Ishikawa (cell line): ENCODE results near the gene ANO9.

Experiments
- CEBPB ChIP-seq: IDR thresholded peaks from 2 replicates; pipeline ENCODE4 v1.6.1; 2012
- CREB1 ChIP-seq: IDR thresholded peaks from 2 replicates; pipeline ENCODE4 v1.6.1; 2012; ENCODE audit warnings: low read depth
- EGR1 ChIP-seq: IDR thresholded peaks from 2 replicates; pipeline ENCODE4 v1.6.1; 2012
- EP300 ChIP-seq: IDR thresholded peaks from 2 replicates; pipeline ENCODE4 v1.6.1; 2012; ENCODE audit warnings: borderline replicate concordance
- FOXM1 ChIP-seq: IDR thresholded peaks from 2 replicates; pipeline ENCODE4 v1.6.1; 2012; ENCODE audit warnings: low read depth, borderline replicate concordance
- NFIC ChIP-seq: IDR thresholded peaks from 2 replicates; pipeline ENCODE4 v1.6.1; 2012
- RAD21 ChIP-seq: IDR thresholded peaks from 2 replicates; pipeline ENCODE4 v1.6.1; 2012; ENCODE audit warnings: low read depth
- TAF1 ChIP-seq: IDR thresholded peaks from 2 replicates; pipeline ENCODE4 v1.6.1; 2012; ENCODE audit warnings: low read depth, mild to moderate bottlenecking
- TCF12 ChIP-seq: IDR thresholded peaks from 2 replicates; pipeline ENCODE4 v1.6.1; 2012; ENCODE audit warnings: low read depth
- TEAD4 ChIP-seq: IDR thresholded peaks from 2 replicates; pipeline ENCODE4 v1.6.1; 2012
- YY1 ChIP-seq: IDR thresholded peaks from 2 replicates; pipeline ENCODE4 v1.6.1; 2012; ENCODE audit warnings: low read depth
- ZBTB7A ChIP-seq: IDR thresholded peaks from 2 replicates; pipeline ENCODE4 v1.6.1; 2012; ENCODE audit warnings: low read depth
- TF ChIP-seq, protein P1 (sequence below): IDR thresholded peaks from 2 replicates; pipeline ENCODE4 v1.6.1; 2012
- TF ChIP-seq, protein P2 (sequence below): IDR thresholded peaks from 2 replicates; pipeline ENCODE4 v1.6.1; 2012; ENCODE audit warnings: low read depth, mild to moderate bottlenecking
- TF ChIP-seq, protein P3 (sequence below): IDR thresholded peaks from 2 replicates; pipeline ENCODE4 v1.6.1; 2012

The ANO9 gene

DNA sequence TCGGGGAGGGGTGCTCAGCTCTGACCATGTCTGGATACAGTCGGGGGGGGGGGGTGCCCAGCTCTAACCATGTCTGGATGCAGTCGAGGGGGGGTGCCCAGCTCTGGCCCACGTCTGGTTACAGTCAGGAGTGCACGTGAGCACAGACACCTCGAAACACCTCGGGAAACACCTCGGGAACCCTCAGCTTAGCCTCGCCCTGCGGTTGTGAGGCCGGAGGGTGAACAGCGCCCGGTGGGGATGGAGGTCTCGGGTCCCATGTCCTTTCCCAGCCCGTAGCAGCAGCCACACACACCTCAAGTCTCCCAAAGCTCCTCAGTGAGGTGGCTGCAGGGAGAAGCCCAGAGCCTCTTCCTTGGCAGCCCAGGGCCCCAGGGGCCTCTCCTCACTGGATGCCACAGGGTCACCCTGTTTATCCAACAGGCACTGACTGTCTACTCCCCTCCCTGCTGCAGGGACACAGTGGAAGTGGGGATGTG lies 29.1 kb downstream of the ANO9 start:
- TF ChIP-seq YY1, result no peak
- TF ChIP-seq EGR1, result no peak
- TF ChIP-seq RAD21, result no peak
- no peak for TF ChIP-seq NFIC
- TF ChIP-seq TAF1, result no peak

DNA sequence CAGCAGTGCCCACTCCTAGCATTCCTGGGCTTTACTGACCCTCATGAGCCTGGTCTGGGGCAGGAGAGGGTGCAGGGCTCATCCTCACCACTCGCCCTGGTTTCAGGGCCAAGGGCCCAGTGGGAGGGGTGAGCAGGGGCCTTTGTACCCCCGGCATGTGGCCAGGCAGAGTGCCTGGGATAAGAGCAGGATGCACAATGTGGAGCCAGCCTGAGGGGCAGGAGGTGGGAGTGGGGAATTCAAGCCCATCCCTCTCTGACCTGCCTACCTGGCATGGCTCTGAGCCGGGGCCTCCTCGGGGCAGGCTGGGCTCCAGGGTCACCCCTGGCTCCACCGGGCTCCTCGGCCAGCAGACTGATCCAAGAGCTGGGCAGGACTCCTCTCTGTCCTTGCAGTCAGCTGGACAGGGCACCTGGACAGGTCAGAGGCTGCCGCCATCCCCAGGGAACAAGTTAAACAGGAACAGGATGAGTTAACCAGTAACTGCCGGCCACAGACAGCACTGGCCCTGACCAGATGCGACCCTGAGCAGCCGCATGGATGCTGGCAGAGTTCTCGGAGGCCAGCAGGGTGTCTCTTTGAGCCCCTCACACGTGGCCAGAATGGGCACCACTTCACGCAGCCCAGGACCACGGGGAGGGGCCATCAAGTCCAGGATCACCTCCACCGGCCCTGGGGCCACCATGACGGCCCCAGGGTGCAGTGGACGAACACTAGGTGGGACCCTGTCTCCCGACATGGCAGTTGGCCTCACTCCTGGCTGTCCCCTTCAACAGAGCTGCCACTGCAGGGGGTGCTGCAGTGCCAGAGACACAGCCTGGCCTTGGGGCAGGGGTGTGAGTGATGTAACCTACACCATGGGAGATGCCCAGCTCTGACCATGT lies 32.0 kb downstream of the ANO9 start:
- TF ChIP-seq EGR1 (no peak), CEBPB (no peak), CREB1 (no peak), RAD21 (no peak), YY1 (no peak), TEAD4 (no peak), TAF1 (no peak), NFIC (no peak)
- TF ChIP-seq, protein P1, sequence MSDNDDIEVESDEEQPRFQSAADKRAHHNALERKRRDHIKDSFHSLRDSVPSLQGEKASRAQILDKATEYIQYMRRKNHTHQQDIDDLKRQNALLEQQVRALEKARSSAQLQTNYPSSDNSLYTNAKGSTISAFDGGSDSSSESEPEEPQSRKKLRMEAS, result no peak
- TF ChIP-seq, protein P2, sequence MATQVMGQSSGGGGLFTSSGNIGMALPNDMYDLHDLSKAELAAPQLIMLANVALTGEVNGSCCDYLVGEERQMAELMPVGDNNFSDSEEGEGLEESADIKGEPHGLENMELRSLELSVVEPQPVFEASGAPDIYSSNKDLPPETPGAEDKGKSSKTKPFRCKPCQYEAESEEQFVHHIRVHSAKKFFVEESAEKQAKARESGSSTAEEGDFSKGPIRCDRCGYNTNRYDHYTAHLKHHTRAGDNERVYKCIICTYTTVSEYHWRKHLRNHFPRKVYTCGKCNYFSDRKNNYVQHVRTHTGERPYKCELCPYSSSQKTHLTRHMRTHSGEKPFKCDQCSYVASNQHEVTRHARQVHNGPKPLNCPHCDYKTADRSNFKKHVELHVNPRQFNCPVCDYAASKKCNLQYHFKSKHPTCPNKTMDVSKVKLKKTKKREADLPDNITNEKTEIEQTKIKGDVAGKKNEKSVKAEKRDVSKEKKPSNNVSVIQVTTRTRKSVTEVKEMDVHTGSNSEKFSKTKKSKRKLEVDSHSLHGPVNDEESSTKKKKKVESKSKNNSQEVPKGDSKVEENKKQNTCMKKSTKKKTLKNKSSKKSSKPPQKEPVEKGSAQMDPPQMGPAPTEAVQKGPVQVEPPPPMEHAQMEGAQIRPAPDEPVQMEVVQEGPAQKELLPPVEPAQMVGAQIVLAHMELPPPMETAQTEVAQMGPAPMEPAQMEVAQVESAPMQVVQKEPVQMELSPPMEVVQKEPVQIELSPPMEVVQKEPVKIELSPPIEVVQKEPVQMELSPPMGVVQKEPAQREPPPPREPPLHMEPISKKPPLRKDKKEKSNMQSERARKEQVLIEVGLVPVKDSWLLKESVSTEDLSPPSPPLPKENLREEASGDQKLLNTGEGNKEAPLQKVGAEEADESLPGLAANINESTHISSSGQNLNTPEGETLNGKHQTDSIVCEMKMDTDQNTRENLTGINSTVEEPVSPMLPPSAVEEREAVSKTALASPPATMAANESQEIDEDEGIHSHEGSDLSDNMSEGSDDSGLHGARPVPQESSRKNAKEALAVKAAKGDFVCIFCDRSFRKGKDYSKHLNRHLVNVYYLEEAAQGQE, result no peak

DNA sequence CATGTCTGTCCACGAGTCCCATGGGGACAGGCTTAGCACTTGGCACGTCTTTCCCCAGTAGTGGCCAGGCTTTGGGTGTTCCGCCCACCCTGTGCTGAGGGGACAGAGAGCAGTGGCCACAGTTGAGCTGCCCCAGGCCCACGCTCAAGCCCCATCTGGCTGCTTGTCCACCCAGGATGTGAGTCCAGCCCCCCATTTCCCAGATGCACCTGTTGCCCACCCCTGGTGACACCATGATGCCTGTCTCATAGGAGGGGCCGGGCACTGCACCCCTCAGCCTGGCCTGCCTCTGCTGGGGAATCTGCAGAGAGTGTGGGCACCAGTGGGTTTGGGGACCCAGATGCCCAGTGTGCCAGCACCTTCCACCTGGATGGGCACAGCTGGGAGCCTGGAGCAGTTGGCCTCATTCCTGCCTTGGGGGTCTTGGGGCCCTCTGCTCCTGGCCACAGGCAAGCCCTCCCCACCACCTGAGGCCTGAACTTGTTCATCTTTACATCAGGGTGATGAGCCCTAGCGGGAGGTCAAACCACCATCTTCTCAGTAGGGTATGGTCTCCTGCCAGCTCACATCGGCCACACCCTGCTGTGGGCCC lies 32.7 kb downstream of the ANO9 start:
- TF ChIP-seq EP300 (no peak), YY1 (no peak), TAF1 (no peak), CEBPB (no peak), CREB1 (no peak)
- TF ChIP-seq, protein P3, sequence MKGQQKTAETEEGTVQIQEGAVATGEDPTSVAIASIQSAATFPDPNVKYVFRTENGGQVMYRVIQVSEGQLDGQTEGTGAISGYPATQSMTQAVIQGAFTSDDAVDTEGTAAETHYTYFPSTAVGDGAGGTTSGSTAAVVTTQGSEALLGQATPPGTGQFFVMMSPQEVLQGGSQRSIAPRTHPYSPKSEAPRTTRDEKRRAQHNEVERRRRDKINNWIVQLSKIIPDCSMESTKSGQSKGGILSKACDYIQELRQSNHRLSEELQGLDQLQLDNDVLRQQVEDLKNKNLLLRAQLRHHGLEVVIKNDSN, result no peak

DNA sequence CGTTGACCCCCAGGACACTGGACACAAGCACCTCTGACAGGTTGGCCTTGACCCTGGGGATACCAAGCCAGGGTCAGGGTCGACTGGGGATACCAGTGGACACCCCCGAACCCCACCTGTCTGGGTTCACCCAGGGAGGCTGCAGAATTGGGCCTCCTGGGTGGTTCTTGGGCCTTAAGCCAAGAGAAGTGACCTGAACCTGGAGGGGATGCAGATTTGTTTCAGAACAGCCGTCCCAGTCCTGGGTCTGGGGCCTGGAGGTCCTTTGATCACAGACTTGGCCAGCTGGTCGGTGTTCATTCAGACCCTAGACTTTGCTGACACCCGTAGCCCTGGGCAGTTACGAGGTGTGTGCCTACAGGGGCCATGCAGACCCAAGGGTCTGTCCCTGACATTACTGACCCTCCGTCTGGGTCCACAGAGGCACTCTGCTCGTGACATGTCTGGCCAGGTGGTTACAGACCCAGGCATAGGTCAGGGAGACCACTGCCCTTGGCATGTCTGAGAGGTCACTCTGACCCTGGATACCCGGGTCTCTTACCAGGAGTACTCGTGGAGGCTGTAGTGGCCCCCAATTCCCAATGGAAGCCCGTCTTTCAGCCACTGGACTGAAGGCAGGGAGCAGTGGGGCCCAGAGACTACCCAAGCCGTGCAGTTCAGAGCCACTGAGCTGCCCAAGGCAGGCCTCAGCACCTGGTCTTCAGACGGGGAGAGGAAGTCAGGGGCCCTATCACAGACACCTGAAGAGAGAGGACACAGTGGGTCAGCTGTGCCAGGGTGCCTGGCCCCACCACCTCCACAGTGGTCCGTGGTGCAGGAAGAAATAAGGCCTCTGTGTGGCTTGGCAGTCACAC lies 33.4 kb downstream of the ANO9 start:
- no peak for TF ChIP-seq ZBTB7A
- TF ChIP-seq TCF12, result no peak

DNA sequence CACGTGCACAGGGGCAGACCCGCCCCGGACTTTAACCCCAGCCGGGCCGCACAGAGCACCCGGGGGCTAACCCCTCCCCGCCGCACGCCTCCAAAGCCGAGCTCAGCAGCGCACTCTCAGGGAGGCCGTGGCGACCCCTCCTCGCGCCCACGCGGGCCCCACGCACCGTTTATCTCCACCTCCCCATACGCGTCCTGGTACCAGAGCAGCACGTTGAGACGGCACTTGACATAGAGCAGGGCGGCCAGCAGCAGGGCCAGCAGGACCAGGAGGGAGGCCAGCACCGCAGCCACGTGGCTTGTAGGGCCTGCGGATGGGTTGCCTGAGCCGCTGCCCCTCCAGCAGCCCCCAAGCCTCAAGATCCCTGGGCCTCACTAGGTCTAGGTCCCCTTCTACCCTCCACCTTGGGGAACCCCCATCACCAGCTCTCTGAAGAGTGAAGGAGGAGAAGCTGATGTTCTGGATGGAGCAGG lies 34.1 kb downstream of the ANO9 start:
- TF ChIP-seq, protein P3, result no peak
- no peak for TF ChIP-seq FOXM1
- TF ChIP-seq NFIC, result no peak
- TF ChIP-seq TCF12, result no peak
- TF ChIP-seq EP300, result no peak
- TF ChIP-seq CEBPB, result no peak
- TF ChIP-seq, protein P2, result no peak
- no peak for TF ChIP-seq TEAD4
